Measurements from ENCODE around the gene GARIN5B. TPM values are rescaled to one million over a fixed set of nuclear protein-coding genes. Genes with fewer than 3 reads are reported as not detected.

Gene GARIN5B
- total RNA-seq, 2 experiments from 2014 or later: not detected

DNA sequence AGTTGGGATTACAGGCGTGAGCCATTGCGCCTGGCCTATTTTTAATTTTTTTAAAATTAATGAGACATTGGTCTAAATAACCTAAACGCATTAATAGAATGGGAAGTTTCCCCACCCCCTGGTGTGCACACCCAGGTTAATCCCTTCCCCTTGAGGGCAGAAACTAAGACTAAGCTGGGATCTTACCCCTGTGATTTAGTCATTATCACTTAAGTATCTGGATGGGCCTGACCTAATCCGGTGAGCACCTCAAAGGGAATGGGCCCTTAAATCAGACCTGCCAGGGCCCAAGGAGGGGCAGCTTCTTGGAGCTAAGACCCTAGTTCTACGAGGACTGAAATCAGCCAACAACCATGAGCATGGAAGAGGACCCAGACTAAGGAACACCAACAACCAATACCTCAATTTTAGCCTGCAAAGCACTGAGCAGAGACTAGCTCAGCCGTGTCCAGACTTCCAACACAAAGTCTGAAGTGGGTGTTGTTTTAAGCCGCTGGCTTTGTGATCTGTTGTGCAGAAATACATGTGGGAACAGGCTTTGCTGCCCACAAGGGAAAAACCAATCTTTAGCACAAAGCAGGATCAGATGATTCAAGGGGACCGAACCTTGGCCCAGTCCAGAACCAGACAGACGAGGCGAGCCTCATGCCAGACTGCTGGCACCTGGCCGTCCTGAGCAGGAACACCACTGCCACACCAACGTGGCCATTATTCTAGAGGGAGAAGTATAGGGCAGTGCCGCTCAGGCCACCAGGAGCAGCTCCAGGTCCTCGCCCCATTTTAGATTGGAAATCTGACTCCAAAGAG, 37.4 kb upstream of the GARIN5B start:
- CTCF ChIA-PET: no interaction called here
- Mint-ChIP-seq H3K27ac (no peak overlapping the region), H3K9me3 (no peaks in the 10 kb centered on the region)

GRCh38 chr19:55398200-55398925, 35.3 kb upstream of the GARIN5B start:
- ChIA-PET POLR2A (interaction anchor here (2.9 to 12.3 kb wide), 3 partner anchors 8 to 15 kb away, joined by 16 to 224 read pairs (median 30); partner anchors contain the start of genes RPL28, TMEM238 and UBE2S), CTCF (interaction anchor here (1.5 kb wide), 1 partner anchor 97 kb away, joined by 3 read pairs; no protein-coding TSS in a partner anchor)
- Mint-ChIP-seq H3K27ac (peak overlapping the region; percentile 77), H3K4me3 (peak overlapping the region; percentile 19), H3K9me3 (no peaks in the 10 kb centered on the region), H3K4me1 (peaks cover 48% of the 10 kb centered on the region), H3K27me3 (no peaks in the 10 kb centered on the region), H3K36me3 (ENCODE audit: low read depth) (peaks cover 36% of the 10 kb centered on the region)
- DNase-seq: no peak

More for the DNA sequence above, 37.4 kb upstream of the GARIN5B start:
- H3K27me3 Mint-ChIP-seq: no peaks in the 10 kb centered on the region
- peaks cover 52% of the 10 kb centered on the region for H3K36me3 Mint-ChIP-seq (ENCODE audit: low read depth)
- POLR2A ChIA-PET: interaction anchor here (1.0 to 12.3 kb wide), 3 partner anchors 10 to 145 kb away, joined by 3 to 224 read pairs (median 7); partner anchors contain the start of genes RPL28 and TMEM238
- no peak overlapping the region for H3K4me3 Mint-ChIP-seq
- peaks cover 63% of the 10 kb centered on the region for H3K4me1 Mint-ChIP-seq
- DNase-seq: no peak

- Mint-ChIP-seq H3K4me1 (peaks cover 32% of the 10 kb centered on the region), H3K36me3 (ENCODE audit: low read depth) (peaks cover 34% of the 10 kb centered on the region), H3K27ac (no peak overlapping the region), H3K27me3 (no peaks in the 10 kb centered on the region), H3K9me3 (no peaks in the 10 kb centered on the region), H3K4me3 (no peak overlapping the region)
- ChIA-PET CTCF (no interaction called here), POLR2A (interaction anchor here (10.0 kb wide), 1 partner anchor 9 kb away, joined by 224 read pairs; the partner anchor contains the start of gene UBE2S)
- DNase-seq: no peak
Measured at GRCh38 chr19:55392820-55393761, 30.0 kb upstream of the GARIN5B start.

DNA sequence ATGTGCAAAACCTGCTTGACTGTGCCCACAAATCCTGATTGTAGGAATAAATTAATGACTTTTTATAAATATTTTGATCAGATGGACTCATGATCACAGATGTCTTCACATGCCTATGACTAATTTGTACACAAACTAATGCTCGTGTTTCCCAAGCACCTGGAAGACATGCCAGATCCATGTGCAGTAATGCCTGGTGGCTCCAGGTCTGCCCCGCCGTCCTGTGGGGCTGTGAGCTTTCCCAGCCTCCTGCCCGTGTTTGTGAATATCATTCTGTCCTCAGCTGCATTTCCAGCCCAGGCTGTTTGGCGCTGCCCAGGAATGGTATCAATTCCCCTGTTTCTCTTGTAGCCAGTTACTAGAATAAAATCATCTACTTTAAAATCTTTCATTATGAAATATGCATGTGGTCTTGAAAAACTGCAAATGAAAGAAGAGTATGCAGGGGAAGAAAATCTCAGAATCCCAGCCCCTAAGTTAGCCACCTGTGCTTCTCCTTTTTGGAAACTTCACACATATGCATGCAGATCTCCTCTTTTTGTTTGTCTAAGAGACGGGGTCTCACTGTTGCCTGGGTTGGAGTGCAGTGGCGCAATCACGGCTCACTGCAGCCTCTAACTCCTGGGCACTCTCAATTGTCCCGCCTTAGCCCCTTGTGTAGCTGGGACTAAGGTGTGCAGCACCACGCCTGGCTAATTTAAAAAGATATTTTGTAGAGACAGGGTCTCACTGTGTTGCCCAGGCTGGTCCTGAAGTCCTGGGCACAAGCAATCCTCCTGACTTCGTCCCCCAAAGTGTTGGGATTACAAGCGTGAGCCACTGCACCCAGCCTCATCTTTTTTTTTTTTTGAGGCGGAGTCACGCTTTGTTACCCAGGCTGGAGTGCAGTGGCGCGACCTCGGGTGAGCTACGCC, 28.9 kb upstream of the GARIN5B start:
- no peak for DNase-seq
- Mint-ChIP-seq H3K4me3 (no peak overlapping the region), H3K36me3 (ENCODE audit: low read depth) (peaks cover 45% of the 10 kb centered on the region), H3K27ac (no peak overlapping the region), H3K27me3 (no peaks in the 10 kb centered on the region), H3K9me3 (no peaks in the 10 kb centered on the region), H3K4me1 (peaks cover 36% of the 10 kb centered on the region)
- CTCF ChIA-PET: no interaction called here
- POLR2A ChIA-PET: interaction anchor here (10.0 kb wide), 1 partner anchor 10 kb away, joined by 224 read pairs; the partner anchor contains the start of gene UBE2S

GRCh38 chr19:55391191-55391670, 28.2 kb upstream of the GARIN5B start:
- Mint-ChIP-seq H3K36me3 (ENCODE audit: low read depth) (peaks cover 52% of the 10 kb centered on the region), H3K27me3 (no peaks in the 10 kb centered on the region), H3K27ac (no peak overlapping the region), H3K4me3 (no peak overlapping the region), H3K9me3 (no peaks in the 10 kb centered on the region), H3K4me1 (peaks cover 41% of the 10 kb centered on the region)
- POLR2A ChIA-PET: interaction anchor here (10.0 kb wide), 1 partner anchor 11 kb away, joined by 224 read pairs; the partner anchor contains the start of gene UBE2S
- CTCF ChIA-PET: no interaction called here
- no peak for DNase-seq

- H3K27ac Mint-ChIP-seq: peak overlapping the region; percentile 44
Measured at GRCh38 chr19:55390461-55390880, 27.4 kb upstream of the GARIN5B start.

DNA sequence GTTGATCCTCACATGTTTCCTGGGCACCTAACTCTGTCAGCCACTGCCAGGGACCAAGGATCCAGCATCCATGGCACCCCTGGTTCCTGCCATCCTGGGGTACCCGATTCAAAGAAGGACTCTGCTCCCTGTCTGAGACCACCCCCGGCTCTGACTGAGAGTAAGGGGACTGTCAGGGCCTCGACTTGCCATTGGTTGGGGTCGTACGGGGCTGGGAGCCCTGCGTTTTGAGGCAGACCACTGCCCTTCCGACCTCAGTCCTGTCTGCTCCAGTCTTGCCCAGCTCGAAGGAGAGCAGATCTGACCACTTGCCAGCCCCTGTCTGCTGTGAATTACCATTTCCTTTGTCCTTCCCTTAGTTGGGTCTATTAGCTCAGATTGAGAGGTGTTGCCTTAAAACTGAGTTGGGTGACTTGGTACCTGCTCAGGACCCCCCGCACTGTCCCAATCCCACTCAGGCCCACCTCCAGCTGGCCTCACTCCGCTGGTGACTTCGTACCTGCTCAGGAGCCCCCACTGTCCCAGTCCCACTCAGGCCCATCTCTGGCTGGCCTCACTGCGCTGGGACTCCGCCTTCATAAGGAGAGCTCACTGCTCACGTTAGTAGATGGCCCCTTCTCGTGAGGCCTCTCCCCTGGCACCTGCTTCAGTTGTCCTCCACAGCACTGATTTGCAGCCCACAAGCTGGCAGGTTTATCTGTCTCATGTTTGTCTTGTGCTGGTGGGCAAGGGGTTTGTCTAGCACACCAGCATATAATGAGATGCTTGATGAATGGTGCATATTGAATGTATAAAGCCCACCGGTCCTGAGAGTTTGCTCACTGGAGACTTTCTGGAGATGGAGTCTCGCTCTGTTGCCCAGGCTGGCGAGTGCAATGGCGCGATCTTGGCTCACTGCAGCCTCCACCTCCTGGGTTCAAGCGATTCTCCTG, 26.6 kb upstream of the GARIN5B start:
- CTCF ChIA-PET: no interaction called here
- H3K36me3 Mint-ChIP-seq (ENCODE audit: low read depth): peaks cover 58% of the 10 kb centered on the region
- POLR2A ChIA-PET: interaction anchor here (10.0 kb wide), 1 partner anchor 12 kb away, joined by 224 read pairs; the partner anchor contains the start of gene UBE2S
- no peaks in the 10 kb centered on the region for H3K9me3 Mint-ChIP-seq
- no peak overlapping the region for H3K27ac Mint-ChIP-seq
- no peaks in the 10 kb centered on the region for H3K27me3 Mint-ChIP-seq
- peaks cover 48% of the 10 kb centered on the region for H3K4me1 Mint-ChIP-seq
- peak overlapping the region; percentile 13 for H3K4me3 Mint-ChIP-seq
- no peak for DNase-seq

More at GRCh38 chr19:55390461-55390880, 27.4 kb upstream of the GARIN5B start:
- ChIA-PET POLR2A (interaction anchor here (10.0 kb wide), 1 partner anchor 12 kb away, joined by 224 read pairs; the partner anchor contains the start of gene UBE2S), CTCF (no interaction called here)
- DNase-seq: no peak
- Mint-ChIP-seq H3K27me3 (no peaks in the 10 kb centered on the region), H3K36me3 (ENCODE audit: low read depth) (peaks cover 58% of the 10 kb centered on the region), H3K4me3 (no peak overlapping the region), H3K9me3 (no peaks in the 10 kb centered on the region), H3K4me1 (peaks cover 43% of the 10 kb centered on the region)

DNA sequence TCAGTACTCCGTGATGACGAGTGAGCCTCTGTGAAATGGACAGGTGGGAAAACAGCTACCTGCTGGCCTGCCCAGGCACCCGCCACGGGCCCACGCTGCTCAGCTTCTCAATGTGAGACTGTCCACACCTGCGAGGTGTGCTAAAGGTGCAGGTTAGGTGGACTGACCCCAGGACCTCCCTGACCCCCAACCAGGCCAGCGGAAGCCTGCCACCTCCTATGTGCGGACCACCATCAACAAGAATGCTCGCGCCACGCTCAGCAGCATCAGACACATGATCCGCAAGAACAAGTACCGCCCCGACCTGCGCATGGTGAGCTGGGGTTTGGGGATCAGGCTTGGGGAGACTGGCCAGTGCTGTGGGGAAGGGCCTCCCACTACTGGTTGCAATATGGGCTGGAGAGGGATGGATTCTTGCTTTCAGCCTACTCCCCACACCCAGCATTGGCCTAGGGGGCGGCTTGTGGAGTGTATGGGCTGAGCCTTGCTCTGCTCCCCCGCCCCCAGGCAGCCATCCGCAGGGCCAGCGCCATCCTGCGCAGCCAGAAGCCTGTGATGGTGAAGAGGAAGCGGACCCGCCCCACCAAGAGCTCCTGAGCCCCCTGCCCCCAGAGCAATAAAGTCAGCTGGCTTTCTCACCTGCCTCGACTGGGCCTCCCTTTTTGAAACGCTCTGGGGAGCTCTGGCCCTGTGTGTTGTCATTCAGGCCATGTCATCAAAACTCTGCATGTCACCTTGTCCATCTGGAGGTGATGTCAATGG, 24.9 kb upstream of the GARIN5B start:
- peaks cover 58% of the 10 kb centered on the region for H3K4me1 Mint-ChIP-seq
- POLR2A ChIA-PET: interaction anchor here (0.8 to 10.0 kb wide), 4 partner anchors 14 to 133 kb away, joined by 3 to 224 read pairs (median 12); partner anchors contain the start of genes KMT5C and UBE2S
- H3K4me3 Mint-ChIP-seq: peak overlapping the region; percentile 100
- H3K36me3 Mint-ChIP-seq (ENCODE audit: low read depth): peaks cover 58% of the 10 kb centered on the region
- no peaks in the 10 kb centered on the region for H3K27me3 Mint-ChIP-seq
- no peaks in the 10 kb centered on the region for H3K9me3 Mint-ChIP-seq
- H3K27ac Mint-ChIP-seq: no peak overlapping the region
- CTCF ChIA-PET: interaction anchor here (1.7 kb wide), 1 partner anchor 30 kb away, joined by 5 read pairs; no protein-coding TSS in a partner anchor
- no peak for DNase-seq

- CTCF ChIA-PET: no interaction called here
- Mint-ChIP-seq H3K4me1 (peaks cover 71% of the 10 kb centered on the region), H3K9me3 (no peaks in the 10 kb centered on the region), H3K4me3 (peak overlapping the region; percentile 100), H3K27me3 (no peaks in the 10 kb centered on the region), H3K36me3 (ENCODE audit: low read depth) (peaks cover 61% of the 10 kb centered on the region), H3K27ac (peak overlapping the region; percentile 98)
- DNase-seq: no peak
- POLR2A ChIA-PET: interaction anchor here (1.1 to 10.0 kb wide), 7 partner anchors 15 to 133 kb away, joined by 3 to 224 read pairs (median 4); partner anchors contain the start of genes KMT5C and UBE2S
Measured at GRCh38 chr19:55386493-55386971, 23.5 kb upstream of the GARIN5B start.

Measured in activated CD4-positive, alpha-beta memory T cell treated with anti-CD3 and anti-CD28 coated beads, Interleukin-2, amount 10 ng/mL, durations not matched to agents 7 days and 5 days (primary cell).